Smooth muscle cell (in vitro differentiated cells): ENCODE results near the gene TSPYL4. TPM values are rescaled to one million over a fixed set of nuclear protein-coding genes. Genes with fewer than 3 reads are reported as not detected.

ENCODE experiments used
- DNase-seq: peaks from one replicate; lab custom pipeline; 2025; ENCODE audit not compliant: unreplicated experiment; lab: John Stamatoyannopoulos, UW
- H2AFZ ChIP-seq: fragments of 200-600 bp; sonication (generic); 2 replicates; pipeline ENCODE4 v1.6.0; 2016; ENCODE audit warnings: antibody characterized with exemption, low read depth, mild to moderate bottlenecking
- H3F3A ChIP-seq: fragments of 200-600 bp; sonication (generic); 2 replicates; pipeline ENCODE4 v1.6.0; 2017; ENCODE audit warnings: antibody characterized with exemption, low read depth
- H3K27ac ChIP-seq: fragments of 200-600 bp; sonication (generic); 2 replicates; pipeline ENCODE4 v1.5.1; 2016; ENCODE audit warnings: low read depth, mild to moderate bottlenecking
- H3K27me3 ChIP-seq: fragments of 200-600 bp; sonication (generic); 2 replicates; pipeline ENCODE4 v1.6.1; 2016; ENCODE audit warnings: low read depth, mild to moderate bottlenecking
- H3K36me3 ChIP-seq: fragments of 200-600 bp; sonication (generic); 2 replicates; pipeline ENCODE4 v1.5.1; 2016; ENCODE audit warnings: low read depth
- H3K4me1 ChIP-seq: fragments of 200-600 bp; sonication (generic); 2 replicates; pipeline ENCODE4 v1.5.1; 2016; ENCODE audit warnings: low read depth
- H3K4me2 ChIP-seq: fragments of 200-600 bp; sonication (generic); 2 replicates; pipeline ENCODE4 v1.6.0; 2016; ENCODE audit warnings: mild to moderate bottlenecking
- H3K4me3 ChIP-seq: fragments of 200-600 bp; sonication (generic); 2 replicates; pipeline ENCODE4 v1.5.1; 2016; ENCODE audit warnings: mild to moderate bottlenecking
- H3K79me2 ChIP-seq: fragments of 200-600 bp; sonication (generic); 2 replicates; pipeline ENCODE4 v1.6.0; 2016; ENCODE audit warnings: low read depth, mild to moderate bottlenecking
- H3K9ac ChIP-seq: fragments of 200-600 bp; sonication (generic); 2 replicates; pipeline ENCODE4 v1.6.0; 2016; ENCODE audit warnings: low read depth
- H3K9me3 ChIP-seq: fragments of 200-600 bp; sonication (generic); replicated peaks from 2 replicates; pipeline ENCODE4 v1.5.1; 2016; ENCODE audit warnings: low read depth
- H4K20me1 ChIP-seq: fragments of 200-600 bp; sonication (generic); 2 replicates; pipeline ENCODE4 v1.6.0; 2016; ENCODE audit warnings: low read depth
- WGBS: methylation state at CpG from one replicate; pipeline ENCODE4 v1.1.7; 2016; ENCODE audit warnings: low lambda C conversion rate; 5-methylcytosine and 5-hydroxymethylcytosine counted together
- polyA plus RNA-seq: library from polyadenylated mRNA; unstranded; fragments of >200 nt; fragmentation: Nextera tagmentation; extraction: Ambion mirVana; gene quantifications from 2 replicates; pipeline ENCODE4 v1.2.1, GENCODE V29; 2016
- total RNA-seq: library from RNA; depleted of rRNA; stranded (reverse); fragments of >200 nt; gene quantifications from 2 replicates; pipeline ENCODE4 v1.2.3, GENCODE V29; 2014
- TF ChIP-seq, protein P1 (sequence below): fragments of 200-600 bp; sonication (generic); IDR thresholded peaks from 2 replicates; pipeline ENCODE4 v1.5.1; 2017; ENCODE audit warnings: borderline replicate concordance, mild to moderate bottlenecking, antibody characterized with exemption; ENCODE audit not compliant: insufficient read depth, poor library complexity, severe bottlenecking

TSPYL4 gene
- total and polyA plus RNA-seq, 2 experiments from 2014 or later, result 14.7 to 29.5 TPM

DNA sequence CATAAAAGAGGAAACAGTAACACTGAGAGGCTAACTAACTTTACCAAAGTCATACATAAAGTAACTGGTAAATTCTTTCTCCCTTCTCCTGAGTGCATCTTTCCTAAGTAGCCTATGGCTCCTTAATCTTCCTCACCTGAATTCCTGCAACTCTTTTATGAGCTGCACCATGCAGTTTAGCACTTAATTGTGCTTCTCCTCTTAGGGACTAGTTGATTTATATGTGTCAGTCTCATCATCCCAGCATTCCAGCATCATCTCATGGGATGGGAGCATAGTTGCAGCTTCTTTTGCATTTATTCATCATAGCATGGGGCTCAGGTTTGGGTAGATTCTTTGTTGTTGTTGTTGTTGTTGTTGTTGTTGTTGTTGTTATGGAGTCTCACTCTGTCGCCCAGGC lies 29.3 kb upstream of the TSPYL4 start:
- Histone ChIP-seq H3K9me3 (no peaks in the 10 kb centered on the region), H4K20me1 (peaks cover 8% of the 10 kb centered on the region), H2AFZ (no peak overlapping the region), H3K27me3 (no peaks in the 10 kb centered on the region), H3K9ac (no peak overlapping the region), H3K27ac (no peak overlapping the region), H3K4me2 (no peak overlapping the region), H3K4me3 (no peak overlapping the region), H3K36me3 (no peaks in the 10 kb centered on the region), H3K79me2 (peaks cover 15% of the 10 kb centered on the region), H3F3A (no peaks in the 10 kb centered on the region), H3K4me1 (peaks cover 12% of the 10 kb centered on the region)
- 71% methylated on average over 1 of the region's 1 CpG for WGBS
- TF ChIP-seq, protein P1, sequence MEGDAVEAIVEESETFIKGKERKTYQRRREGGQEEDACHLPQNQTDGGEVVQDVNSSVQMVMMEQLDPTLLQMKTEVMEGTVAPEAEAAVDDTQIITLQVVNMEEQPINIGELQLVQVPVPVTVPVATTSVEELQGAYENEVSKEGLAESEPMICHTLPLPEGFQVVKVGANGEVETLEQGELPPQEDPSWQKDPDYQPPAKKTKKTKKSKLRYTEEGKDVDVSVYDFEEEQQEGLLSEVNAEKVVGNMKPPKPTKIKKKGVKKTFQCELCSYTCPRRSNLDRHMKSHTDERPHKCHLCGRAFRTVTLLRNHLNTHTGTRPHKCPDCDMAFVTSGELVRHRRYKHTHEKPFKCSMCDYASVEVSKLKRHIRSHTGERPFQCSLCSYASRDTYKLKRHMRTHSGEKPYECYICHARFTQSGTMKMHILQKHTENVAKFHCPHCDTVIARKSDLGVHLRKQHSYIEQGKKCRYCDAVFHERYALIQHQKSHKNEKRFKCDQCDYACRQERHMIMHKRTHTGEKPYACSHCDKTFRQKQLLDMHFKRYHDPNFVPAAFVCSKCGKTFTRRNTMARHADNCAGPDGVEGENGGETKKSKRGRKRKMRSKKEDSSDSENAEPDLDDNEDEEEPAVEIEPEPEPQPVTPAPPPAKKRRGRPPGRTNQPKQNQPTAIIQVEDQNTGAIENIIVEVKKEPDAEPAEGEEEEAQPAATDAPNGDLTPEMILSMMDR, result no peak
- DNase-seq, result no peak

DNA sequence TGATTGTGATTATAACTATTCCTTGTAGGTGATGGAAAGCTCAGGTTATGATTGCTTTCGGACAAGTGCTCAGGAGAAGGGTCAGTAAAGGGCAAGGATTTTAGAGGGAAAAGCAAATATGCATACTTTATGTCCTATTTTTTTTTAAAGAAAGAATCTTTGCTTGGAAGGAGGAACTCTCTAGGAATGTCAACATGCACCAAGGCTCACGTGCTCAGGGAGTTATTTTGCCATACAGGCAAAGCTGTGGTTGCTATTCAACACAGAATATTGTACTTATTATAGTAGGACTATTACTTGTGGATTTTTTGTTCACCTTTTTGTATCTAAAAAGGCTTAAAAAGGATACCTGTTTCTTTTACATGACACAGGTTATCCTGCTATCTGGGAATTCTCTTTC lies 28.8 kb upstream of the TSPYL4 start:
- no peak for DNase-seq
- TF ChIP-seq, protein P1, result no peak
- Histone ChIP-seq H3K4me1 (peaks cover 16% of the 10 kb centered on the region), H3K4me3 (no peak overlapping the region), H3K36me3 (no peaks in the 10 kb centered on the region), H3K27ac (no peak overlapping the region), H3K9ac (no peak overlapping the region), H3K9me3 (no peaks in the 10 kb centered on the region), H3F3A (no peaks in the 10 kb centered on the region), H2AFZ (no peak overlapping the region), H3K4me2 (no peak overlapping the region), H3K79me2 (peaks cover 20% of the 10 kb centered on the region), H3K27me3 (no peaks in the 10 kb centered on the region), H4K20me1 (peaks cover 13% of the 10 kb centered on the region)
- WGBS, result 75% methylated on average over 2 of the region's 2 CpGs

DNA sequence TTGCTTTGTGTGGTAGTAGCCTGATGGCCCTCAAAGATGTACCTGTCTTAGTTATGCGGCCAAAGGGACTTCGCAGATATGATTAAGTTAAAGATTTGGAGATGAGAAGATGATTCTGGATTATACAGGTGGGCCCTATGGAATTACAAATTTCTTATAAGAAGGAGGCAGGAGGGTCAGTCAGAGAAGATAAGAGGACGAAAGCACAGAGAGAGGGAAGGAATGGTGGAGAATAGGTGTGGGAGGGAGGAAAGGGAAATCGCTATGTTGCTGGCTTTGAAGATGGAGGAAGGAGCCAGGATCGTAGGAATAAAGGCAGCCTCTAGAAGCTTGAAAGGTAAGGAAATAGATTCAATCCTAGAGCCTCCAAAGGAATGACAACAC lies 27.1 kb upstream of the TSPYL4 start:
- Histone ChIP-seq H3K79me2 (peaks cover 38% of the 10 kb centered on the region), H3F3A (no peaks in the 10 kb centered on the region), H3K4me2 (peak overlapping the region; percentile 85), H3K9ac (no peak overlapping the region), H3K36me3 (no peaks in the 10 kb centered on the region), H3K9me3 (no peaks in the 10 kb centered on the region), H2AFZ (no peak overlapping the region), H3K27ac (no peak overlapping the region), H4K20me1 (peaks cover 31% of the 10 kb centered on the region), H3K4me3 (peak overlapping the region; percentile 97), H3K4me1 (peaks cover 31% of the 10 kb centered on the region), H3K27me3 (no peaks in the 10 kb centered on the region)
- TF ChIP-seq, protein P1, result no peak
- no peak for DNase-seq
- 95% methylated on average over 5 of the region's 5 CpGs for WGBS

DNA sequence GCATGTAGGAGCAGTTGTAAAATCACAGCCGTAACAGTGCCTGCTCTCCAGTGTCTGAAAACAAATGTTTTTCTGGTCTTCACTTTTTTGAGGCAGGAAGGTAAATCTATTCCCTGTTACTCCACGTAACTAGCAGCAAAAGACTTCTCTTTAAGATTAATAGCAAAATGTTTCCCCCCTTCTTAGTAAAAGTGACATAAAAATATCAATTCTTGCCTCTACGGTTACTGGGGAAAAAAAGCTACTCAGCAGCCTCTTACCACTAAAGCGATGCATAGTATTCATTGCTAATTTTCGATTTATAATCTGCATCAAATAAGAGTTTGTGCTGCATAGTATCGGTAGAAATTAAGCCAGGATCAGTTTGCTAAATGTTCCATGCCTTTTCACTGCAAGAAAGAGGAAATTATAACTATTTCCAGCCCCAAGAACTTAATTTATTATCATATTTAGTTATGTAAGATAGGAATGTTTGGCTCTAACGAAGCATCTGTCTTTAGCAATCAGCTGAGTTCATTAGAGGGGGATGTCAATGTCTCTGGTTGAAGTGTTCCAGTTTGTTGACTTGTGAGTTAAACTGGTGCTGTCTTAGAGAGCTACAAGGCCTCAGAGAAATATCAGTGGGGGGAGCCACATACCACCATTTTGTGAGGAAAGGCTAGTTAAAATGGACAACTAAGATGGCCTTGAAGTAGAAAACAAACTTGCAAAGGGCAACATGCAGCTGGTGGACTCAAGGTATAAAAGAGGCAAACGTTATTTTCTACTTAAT lies 26.5 kb upstream of the TSPYL4 start:
- H3K4me2 ChIP-seq, result peak overlapping the region; percentile 85
- H3K36me3 ChIP-seq, result no peaks in the 10 kb centered on the region
- H3K27ac ChIP-seq, result peak overlapping the region; percentile 95
- peak overlapping the region; percentile 98 for H2AFZ ChIP-seq
- TF ChIP-seq, protein P1, result no peak
- peak overlapping the region; percentile 98 for H3K9ac ChIP-seq
- H3K27me3 ChIP-seq, result no peaks in the 10 kb centered on the region
- H3K79me2 ChIP-seq, result peaks cover 44% of the 10 kb centered on the region
- peak overlapping the region; percentile 97 for H3K4me3 ChIP-seq
- peaks cover 33% of the 10 kb centered on the region for H3K4me1 ChIP-seq
- H3F3A ChIP-seq, result no peaks in the 10 kb centered on the region
- H3K9me3 ChIP-seq, result no peaks in the 10 kb centered on the region
- 40% methylated on average over 8 of the region's 8 CpGs for WGBS
- DNase-seq, result no peak
- H4K20me1 ChIP-seq, result peaks cover 37% of the 10 kb centered on the region
